NCI-H748 (cell line): ENCODE measurements around the gene ACAN.

ENCODE experiments used
- DNase-seq: peaks from one replicate; lab custom pipeline; 2025; ENCODE audit not compliant: unreplicated experiment; lab: John Stamatoyannopoulos, UW

The ACAN gene

DNA sequence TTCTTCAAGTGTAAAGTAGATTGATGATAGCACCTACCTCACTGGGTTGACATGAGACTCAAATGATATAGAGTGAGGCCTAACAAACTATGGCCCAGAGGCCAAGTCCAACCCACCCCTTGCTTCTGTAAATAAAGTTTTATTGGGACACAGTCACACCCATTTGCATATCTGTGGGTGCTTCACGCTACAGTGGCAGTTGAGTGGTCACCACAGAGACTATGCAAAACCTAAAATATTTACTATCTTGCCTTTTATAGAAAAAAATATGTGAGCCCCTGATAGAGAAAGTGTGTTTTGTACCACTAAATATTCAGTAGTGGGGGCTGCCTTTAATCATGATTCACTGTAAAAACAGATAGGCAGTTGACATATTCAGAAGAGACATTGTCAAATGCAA lies 38.0 kb downstream of the ACAN start:
- no peak for DNase-seq

DNA sequence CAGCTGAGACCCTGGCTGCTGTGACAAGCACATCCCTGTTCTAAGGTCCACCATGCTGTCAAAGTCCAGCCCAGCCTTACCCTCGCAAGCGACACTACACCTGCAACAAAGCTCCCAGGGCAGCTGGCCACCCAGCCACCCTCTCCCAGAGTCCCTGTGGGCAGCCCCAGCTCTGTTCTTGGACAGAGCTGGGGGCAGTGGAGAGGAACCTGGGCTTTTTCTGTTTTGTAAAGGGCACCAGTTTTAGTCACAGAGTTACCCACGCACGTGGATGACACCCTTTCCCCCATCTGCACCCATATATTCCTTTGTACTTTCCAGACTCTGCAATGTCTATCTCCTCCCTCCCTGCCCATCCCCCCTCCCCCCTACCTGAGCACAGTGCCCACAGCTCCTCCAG lies 38.9 kb downstream of the ACAN start:
- no peak for DNase-seq

DNA sequence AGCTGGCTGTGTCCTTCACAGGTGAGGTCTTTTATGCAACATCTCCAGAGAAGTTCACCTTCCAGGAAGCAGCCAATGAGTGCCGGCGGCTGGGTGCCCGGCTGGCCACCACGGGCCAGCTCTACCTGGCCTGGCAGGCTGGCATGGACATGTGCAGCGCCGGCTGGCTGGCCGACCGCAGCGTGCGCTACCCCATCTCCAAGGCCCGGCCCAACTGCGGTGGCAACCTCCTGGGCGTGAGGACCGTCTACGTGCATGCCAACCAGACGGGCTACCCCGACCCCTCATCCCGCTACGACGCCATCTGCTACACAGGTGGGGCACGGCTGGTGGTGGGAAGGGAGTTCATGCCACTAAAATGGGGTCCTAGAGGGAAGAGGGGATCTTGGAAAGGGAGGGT lies 40.1 kb downstream of the ACAN start:
- no peak for DNase-seq

DNA sequence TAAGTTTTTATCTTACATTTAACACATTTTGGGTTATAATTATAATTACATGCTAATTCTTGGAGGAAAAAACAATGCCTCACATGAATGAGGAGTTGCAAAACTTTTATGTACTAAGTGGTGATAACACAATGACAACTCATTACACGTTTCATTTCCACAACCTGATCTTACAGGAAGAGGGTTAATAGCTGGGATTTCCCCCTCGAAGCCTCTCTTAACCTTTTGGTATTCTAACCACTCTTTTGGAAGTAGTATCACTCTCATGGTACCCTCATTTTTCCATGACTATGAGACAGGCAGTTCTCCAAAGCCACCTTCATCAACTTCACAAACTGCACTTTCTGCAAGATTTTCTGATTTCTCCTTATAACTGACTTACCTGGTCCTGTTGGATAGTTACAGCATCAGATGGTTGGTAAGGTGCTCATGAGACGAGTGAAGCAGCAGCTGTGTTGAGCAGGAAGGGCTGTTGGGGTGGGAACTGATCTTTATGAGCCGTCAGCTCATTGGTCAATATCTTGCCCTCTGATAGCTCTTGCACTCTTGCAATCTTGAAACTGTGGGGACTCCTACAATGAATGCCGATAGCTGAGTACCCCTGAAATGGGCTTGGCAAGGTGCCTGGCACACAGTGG lies 41.6 kb downstream of the ACAN start:
- DNase-seq = no peak

DNA sequence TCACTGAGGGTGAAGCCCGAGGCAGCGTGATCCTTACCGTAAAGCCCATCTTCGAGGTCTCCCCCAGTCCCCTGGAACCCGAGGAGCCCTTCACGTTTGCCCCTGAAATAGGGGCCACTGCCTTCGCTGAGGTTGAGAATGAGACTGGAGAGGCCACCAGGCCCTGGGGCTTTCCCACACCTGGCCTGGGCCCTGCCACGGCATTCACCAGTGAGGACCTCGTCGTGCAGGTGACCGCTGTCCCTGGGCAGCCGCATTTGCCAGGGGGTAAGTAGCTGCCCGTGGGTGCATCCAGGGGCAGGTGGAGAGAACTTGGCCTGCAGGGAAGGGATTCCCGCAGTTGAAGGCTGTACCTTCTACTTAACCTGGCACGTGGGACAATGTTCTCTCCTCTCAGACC lies 42.4 kb downstream of the ACAN start:
- DNase-seq = no peak

DNA sequence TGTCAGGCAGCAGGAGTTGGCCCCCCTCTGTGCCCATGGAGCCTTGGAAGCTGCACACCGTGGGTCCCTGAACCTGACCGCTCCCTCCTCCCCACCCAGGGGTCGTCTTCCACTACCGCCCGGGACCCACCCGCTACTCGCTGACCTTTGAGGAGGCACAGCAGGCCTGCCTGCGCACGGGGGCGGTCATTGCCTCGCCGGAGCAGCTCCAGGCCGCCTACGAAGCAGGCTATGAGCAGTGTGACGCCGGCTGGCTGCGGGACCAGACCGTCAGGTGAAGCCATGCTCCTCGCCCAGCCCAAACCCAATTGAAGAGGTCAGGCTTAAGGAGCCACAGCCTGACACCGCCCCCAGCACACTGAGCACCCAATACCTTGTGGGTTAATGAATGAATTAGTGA lies 43.9 kb downstream of the ACAN start:
- DNase-seq = no peak

DNA sequence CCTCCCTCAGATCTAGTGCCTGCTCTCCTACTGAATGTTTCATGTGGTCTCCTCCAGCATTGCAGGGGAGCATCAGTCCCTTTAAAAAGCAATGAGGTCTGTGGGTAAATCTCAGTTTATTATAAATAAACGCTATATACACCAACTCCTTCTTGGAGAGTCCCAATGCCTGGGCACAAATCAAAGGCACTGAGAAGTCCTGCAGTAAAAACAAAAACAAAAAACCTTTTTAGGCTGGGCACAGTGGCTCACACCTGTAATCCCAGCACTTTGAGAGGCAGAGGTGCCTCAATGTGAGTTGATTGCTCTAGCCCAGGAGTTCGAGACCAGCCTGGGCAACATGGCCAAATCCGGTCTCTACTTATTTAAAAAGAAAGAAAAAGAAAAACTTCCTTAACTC lies 45.0 kb downstream of the ACAN start:
- DNase-seq = no peak

DNA sequence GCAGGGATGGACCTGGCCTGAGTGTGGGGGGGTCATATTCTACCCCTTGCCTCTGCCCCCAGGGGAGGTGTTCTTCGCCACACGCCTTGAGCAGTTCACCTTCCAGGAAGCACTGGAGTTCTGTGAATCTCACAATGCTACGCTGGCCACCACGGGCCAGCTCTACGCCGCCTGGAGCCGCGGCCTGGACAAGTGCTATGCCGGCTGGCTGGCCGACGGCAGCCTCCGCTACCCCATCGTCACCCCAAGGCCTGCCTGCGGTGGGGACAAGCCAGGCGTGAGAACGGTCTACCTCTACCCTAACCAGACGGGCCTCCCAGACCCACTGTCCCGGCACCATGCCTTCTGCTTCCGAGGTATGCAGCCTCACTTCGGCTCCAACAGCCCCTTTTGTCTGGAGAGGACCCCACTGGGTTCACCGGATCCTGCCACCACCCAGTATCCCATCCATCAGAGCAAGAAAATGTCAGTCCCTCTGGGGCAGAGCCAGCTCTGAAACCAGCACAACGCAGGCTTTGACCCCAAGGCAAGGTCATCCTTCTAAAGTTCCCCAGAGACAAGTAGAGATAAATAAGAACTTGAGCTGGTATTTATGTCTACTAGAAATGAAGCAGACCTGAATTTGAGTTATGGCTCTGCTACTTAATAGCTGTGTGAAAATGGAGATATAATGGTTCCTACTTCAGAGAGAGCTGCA lies 46.3 kb downstream of the ACAN start:
- no peak for DNase-seq

DNA sequence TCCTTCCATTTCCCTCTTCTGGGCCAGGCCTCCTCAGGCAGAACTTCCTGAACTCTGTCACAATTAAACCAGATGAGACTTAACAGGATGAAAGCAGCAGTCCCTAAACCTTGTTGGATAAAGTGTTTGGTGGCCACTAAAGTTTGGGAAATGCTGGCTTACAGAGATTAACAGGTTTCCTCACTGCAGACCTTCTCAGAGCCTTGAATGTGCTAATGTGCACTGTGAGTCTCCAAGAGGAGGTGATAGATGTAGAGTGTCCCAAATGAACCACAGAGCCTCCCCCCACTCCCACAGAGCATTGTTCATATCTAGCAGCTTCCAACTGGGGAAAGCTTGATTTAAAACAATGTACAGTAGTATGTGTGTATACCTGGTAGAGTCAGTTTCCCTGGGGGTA lies 49.2 kb downstream of the ACAN start:
- no peak for DNase-seq

DNA sequence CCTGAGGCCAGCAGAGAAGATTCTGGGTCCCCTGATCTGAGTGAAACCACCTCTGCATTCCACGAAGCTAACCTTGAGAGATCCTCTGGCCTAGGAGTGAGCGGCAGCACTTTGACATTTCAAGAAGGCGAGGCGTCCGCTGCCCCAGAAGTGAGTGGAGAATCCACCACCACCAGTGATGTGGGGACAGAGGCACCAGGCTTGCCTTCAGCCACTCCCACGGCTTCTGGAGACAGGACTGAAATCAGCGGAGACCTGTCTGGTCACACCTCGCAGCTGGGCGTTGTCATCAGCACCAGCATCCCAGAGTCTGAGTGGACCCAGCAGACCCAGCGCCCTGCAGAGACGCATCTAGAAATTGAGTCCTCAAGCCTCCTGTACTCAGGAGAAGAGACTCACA lies 55.7 kb downstream of the ACAN start:
- DNase-seq = no peak

DNA sequence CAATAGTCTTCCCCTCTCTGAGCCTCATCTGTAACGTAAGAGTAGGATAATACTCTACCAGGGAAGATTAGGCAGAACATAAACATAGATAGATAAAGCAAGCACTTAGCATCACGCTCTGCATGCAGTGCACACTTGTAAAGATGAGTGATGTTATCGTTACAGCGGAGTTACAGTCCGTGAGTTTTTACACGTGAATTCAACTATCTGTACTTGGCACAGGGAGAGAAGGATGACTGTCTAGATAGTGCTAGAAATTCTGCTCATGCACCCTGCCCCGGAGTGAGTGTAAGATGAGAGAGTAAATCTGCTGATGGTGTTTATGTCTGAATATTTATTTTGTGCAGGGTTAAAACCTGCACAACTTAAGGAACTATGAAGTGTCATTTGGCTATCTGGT lies 56.3 kb downstream of the ACAN start:
- DNase-seq = no peak

DNA sequence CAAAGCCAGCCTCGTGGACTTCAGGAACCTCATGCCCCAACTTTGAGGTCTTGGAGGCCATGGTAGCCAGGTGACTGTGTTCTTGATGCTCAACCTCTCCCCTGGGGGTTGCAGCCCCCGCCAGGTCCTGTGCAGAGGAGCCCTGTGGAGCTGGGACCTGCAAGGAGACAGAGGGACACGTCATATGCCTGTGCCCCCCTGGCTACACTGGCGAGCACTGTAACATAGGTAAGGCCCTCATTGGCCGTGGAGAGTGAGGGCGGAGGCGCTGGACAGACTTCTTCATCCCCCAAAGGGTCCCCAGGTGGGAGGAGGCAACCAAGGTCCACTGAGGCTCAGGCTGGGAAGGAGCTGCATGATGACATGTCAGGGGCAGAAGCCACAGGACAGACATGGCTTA lies 57.0 kb downstream of the ACAN start:
- no peak for DNase-seq

DNA sequence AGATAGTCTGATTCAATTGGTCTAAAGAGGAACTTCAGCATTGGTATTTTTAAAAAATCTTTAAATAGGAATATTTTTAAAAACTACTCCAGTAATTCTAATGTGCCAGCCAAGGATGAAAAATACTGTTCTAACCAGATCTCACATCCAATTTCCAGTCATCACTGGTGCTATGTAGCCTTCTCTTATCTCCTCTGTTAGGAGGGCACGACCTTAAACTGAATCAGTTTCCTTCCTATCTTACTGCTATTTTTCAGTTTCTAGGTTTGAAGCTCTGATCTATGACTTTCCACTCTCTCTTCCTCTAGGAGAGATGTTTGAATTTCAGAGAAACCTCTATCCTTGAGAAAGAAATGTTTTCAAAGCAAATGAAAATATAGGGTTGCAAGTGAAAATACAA lies 60.2 kb downstream of the ACAN start:
- no peak for DNase-seq

DNA sequence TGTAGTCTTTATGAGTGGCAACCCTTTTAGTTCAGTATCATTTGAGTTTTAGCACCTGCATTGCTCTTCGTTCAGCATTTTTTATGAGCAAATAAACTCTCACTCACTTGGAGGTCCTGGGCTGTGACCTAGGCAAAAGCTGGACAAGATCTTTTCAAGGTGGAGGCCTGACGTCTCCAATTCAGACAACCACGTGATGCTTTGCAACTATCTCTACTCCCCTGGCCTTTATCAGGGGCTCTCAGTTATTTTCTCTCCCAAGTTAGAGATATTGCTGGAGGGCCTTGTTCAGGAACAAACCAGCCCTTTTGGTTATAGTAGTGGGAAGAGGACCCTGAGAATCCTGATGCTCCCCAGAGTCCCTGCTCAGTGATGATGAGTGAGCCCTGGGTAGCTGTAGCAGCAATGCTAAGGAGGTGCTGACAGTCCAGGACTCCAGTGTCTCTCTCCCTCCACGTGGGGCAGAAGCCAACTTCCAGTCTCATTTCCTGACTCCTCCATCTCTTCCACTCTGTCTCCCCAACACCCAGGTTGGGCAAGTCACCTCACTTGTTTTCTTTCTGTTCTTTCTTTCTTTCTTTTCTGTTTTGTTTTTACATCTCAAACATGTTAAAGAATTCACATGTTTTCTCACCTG lies 61.7 kb downstream of the ACAN start:
- no peak for DNase-seq

DNA sequence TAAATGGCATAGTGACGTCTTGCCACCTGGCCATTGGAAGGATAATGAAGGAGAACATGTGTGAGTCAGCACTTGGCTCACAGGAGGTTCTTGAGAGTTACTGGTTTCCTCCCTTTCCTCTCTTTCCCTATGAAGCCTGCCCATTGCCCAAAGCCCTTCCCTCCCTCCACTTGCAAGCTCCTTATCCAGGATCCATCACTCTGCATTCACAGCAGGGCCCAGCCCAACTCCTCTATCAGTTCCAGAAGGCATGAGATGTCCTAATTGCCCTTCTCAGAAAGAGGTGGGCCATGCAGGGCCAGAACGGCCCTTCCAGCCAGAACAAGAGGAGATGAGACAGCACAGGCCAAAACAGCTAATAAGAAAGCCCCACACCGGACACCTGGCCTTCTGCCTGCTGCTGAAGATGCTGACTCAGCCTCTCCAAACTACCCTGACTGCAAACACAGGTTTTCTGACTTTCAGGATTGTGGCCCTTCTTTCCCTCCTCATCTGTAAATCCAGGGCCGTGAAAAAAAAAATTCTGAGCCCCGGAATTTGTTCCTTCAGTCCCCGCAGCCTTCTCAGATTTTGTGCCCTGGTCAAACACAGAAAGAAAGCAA lies 62.4 kb downstream of the ACAN start:
- no peak for DNase-seq

DNA sequence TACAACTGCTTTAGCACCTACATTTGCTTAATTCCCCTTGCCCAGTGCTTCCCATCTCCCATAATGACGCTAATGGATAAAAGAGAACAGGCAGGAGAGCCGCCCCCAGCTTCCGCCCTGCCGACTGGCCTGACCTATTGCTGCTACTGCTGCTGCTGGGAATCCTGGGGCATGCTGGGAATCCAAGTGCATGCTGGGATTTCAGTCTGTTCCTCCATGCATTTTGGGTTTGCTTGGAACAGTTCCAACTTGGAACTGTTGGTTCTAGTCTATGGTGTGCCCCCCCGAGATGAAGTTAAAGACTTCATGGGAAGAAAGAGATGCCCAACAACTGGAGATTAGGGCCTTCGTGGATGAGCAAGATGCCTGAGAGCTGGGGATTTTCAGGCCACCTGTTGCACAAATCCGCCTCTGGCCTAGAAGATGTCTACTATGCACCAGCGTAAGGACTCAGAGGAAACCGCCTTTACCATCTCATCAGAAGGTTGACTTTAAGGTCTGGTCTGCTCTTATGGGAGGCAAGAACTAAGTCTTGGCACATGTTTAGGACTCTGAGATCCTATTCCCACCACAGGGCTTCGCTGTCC lies 63.2 kb downstream of the ACAN start:
- no peak for DNase-seq

DNA sequence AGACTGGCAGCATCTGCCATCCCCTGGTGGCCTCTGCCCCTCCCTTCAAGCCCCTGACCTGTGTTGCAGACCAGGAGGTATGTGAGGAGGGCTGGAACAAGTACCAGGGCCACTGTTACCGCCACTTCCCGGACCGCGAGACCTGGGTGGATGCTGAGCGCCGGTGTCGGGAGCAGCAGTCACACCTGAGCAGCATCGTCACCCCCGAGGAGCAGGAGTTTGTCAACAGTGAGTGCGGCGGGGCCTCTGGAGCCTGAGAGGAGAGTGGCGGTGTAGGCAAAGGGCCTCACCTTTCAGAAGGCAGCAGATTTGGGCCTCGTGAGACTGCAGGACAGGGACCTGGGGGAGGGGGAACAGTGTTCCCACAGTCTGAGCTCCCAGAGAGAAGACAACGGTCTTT lies 68.1 kb downstream of the ACAN start:
- DNase-seq = no peak

DNA sequence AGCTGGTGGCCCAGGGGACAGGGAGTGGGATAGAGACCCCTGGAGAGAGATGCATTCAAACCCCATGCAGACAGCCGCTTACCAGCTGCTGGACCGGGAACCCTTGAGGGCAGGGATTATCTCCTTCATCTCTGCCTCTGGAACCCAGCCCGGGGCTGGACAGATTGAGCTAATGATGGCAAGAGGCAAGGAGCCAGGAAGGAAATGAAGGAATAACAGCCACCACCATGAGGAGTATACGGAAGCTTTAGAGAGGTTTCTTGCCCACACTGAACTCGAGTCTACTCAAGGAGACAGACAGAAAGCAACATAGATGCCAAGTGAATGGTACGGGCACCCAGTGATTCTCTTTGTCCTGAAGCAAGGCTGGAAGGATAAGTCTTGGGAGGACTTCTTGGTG lies 68.9 kb downstream of the ACAN start:
- DNase-seq = no peak

DNA sequence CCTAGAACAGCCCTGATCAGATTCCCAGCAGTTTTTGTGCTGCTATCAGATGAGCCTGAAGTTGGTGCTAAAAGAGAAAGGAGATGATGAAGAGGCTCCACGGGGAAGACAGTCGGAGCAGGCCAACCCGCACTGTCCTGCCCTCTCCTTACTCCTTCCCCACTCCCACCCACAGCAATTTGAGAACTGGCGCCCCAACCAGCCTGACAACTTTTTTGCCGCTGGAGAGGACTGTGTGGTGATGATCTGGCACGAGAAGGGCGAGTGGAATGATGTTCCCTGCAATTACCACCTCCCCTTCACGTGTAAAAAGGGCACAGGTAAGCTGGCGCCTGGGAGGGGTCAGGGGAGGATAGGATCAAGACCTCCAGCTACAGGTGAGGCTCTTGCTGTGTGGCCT lies 69.5 kb downstream of the ACAN start:
- no peak for DNase-seq

DNA sequence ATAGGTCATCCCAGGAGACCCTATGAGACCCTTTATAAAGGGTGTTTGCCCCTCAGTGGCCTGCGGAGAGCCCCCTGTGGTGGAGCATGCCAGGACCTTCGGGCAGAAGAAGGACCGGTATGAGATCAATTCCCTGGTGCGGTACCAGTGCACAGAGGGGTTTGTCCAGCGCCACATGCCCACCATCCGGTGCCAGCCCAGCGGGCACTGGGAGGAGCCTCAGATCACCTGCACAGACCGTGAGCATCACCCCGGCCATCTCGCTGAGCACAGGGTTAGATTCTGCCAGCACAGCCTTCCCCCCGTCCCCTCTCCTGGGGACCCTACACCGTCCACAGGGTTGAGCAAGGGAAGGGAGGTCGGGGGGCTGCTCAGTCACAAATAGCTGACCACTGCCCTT lies 70.5 kb downstream of the ACAN start:
- no peak for DNase-seq

DNA sequence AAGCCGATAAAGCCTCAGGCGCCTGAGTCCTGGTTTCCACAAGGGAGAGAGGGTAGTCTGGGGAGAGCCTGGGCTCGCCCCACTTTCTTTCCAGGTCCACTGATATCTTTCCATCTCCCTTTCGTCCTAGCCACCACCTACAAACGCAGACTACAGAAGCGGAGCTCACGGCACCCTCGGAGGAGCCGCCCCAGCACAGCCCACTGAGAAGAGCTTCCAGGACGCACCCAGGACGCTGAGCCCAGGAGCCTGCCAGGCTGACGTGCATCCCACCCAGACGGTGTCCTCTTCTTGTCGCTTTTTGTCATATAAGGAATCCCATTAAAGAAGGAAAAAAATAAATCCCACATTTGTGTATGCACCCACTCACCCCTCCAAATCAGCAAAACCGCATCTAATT lies 71.0 kb downstream of the ACAN start:
- no peak for DNase-seq

DNA sequence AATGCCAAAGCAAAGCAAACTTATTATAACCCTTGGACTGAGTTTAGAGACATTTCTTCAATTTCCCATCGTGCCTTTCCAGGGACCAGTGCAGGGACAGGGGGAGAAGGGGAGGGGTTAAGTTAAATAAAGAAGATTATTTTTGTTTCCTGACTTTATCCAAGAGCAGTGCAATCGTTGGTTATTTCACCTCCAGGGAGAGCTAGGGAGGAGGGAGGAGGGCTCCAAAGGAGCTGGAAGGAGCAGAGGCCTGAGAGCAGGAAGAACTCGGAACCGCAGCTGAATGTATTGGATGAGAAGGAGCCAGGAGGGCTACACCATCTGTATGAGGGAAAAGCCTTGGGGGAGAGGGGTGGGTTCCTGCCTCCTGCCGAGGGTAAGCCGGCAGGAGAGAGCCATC lies 71.4 kb downstream of the ACAN start:
- no peak for DNase-seq
